CD14-positive monocyte (primary cell): ENCODE measurements around the gene UNC93B1. TPM values are rescaled to one million over a fixed set of nuclear protein-coding genes. Genes with fewer than 3 reads are reported as not detected.

Source experiments
- DNase-seq, 3 donors: peaks; one replicate each; pipeline ENCODE4 v3.0.0-alpha.2; 2011 to 2022
- H2AFZ ChIP-seq: 2 replicates; pipeline ENCODE4 v1.6.0; 2012; ENCODE audit warnings: mild to moderate bottlenecking, low read depth, low read length, inconsistent platforms; ENCODE audit not compliant: insufficient read depth, poor library complexity, severe bottlenecking
- H3K27ac ChIP-seq, 2 donors: 1 replicate in 1 of 2; 2 replicates in 1 of 2; pipeline ENCODE4 v1.5.1; 2012 to 2013; ENCODE audit warnings: low read length in 2 of 2, control low read depth in 1 of 2, inconsistent platforms in 1 of 2, low read depth in 1 of 2, mild to moderate bottlenecking in 1 of 2
- H3K27me3 ChIP-seq, 2 donors: one replicate each; pipeline versions ENCODE4 v1.6.0 to v1.6.1; 2011 to 2013; ENCODE audit warnings: low read length in 2 of 2; ENCODE audit not compliant: control insufficient read depth in 2 of 2, insufficient read depth in 2 of 2
- H3K36me3 ChIP-seq, 2 donors: replicated peaks in 1 of 2; 1 replicate in 1 of 2; 2 replicates in 1 of 2; pipeline versions ENCODE4 v1.5.1 to v1.6.1; 2012 to 2013; ENCODE audit warnings: low read length in 2 of 2, control low read depth in 1 of 2, inconsistent platforms in 1 of 2, mild to moderate bottlenecking in 1 of 2; ENCODE audit not compliant: insufficient read depth in 2 of 2, control insufficient read depth in 1 of 2
- H3K4me1 ChIP-seq, 2 donors: 1 replicate in 1 of 2; 2 replicates in 1 of 2; pipeline versions ENCODE4 v1.5.1 to v1.6.1; 2012 to 2013; ENCODE audit warnings: low read length in 2 of 2, control low read depth in 1 of 2, inconsistent platforms in 1 of 2, mild to moderate bottlenecking in 1 of 2, moderate library complexity in 1 of 2; ENCODE audit not compliant: insufficient read depth in 2 of 2, control insufficient read depth in 1 of 2
- H3K4me2 ChIP-seq: replicated peaks from 2 replicates; pipeline ENCODE3; 2012; ENCODE audit warnings: low read length, moderate library complexity, mild to moderate bottlenecking; ENCODE audit not compliant: poor library complexity, severe bottlenecking; ENCODE audit errors: extremely low read depth
- H3K4me3 ChIP-seq, 3 experiments: fragments of 200-600 bp in 1 of 3; sonication (generic) in 1 of 3; replicated peaks in 1 of 3; 1 replicate in 2 of 3; 2 replicates in 1 of 3; pipeline ENCODE4 v1.5.1; 2011 to 2013; ENCODE audit warnings: low read length in 3 of 3, mild to moderate bottlenecking in 3 of 3, control low read depth in 2 of 3, low read depth in 2 of 3, inconsistent platforms in 1 of 3, moderate library complexity in 1 of 3
- H3K79me2 ChIP-seq: 2 replicates; pipeline ENCODE4 v1.6.0; 2012; ENCODE audit warnings: mild to moderate bottlenecking, control low read depth, inconsistent platforms, low read length, moderate library complexity; ENCODE audit not compliant: insufficient read depth
- H3K9ac ChIP-seq: 2 replicates; pipeline ENCODE4 v1.6.0; 2017; ENCODE audit warnings: low read length, mild to moderate bottlenecking; ENCODE audit not compliant: insufficient read depth, poor library complexity, severe bottlenecking
- H3K9me3 ChIP-seq, 2 donors: replicated peaks in 1 of 2; 1 replicate in 1 of 2; 2 replicates in 1 of 2; pipeline versions ENCODE4 v1.5.1 to v1.6.1; 2012 to 2013; ENCODE audit warnings: low read length in 2 of 2, control low read depth in 1 of 2; ENCODE audit not compliant: control insufficient read depth in 1 of 2, insufficient read depth in 1 of 2
- H4K20me1 ChIP-seq: 2 replicates; pipeline ENCODE4 v1.6.0; 2012; ENCODE audit warnings: mild to moderate bottlenecking, low read length, control low read depth, moderate library complexity; ENCODE audit not compliant: insufficient read depth
- H3K27ac Mint-ChIP-seq, 7 donors: one replicate each; pipeline ENCODE4 v1.8.0; 2020; ENCODE audit warnings: mild to moderate bottlenecking in 7 of 7, mixed read lengths in 7 of 7, moderate library complexity in 6 of 7, inconsistent platforms in 2 of 7
- H3K27me3 Mint-ChIP-seq, 3 donors: one replicate each; pipeline ENCODE4 v1.8.0; 2021 to 2022; ENCODE audit warnings: low read depth in 3 of 3, mild to moderate bottlenecking in 3 of 3, mixed read lengths in 3 of 3, moderate library complexity in 3 of 3, inconsistent platforms in 1 of 3
- H3K36me3 Mint-ChIP-seq, 2 donors: one replicate each; pipeline ENCODE4 v1.8.0; 2020; ENCODE audit warnings: mixed read lengths in 2 of 2, inconsistent platforms in 1 of 2, mild to moderate bottlenecking in 1 of 2
- H3K4me1 Mint-ChIP-seq: one replicate; pipeline ENCODE4 v1.8.0; 2020; ENCODE audit warnings: mild to moderate bottlenecking, mixed read lengths
- H3K4me3 Mint-ChIP-seq, 2 donors: one replicate each; pipeline ENCODE4 v1.8.0; 2020; ENCODE audit warnings: mild to moderate bottlenecking in 2 of 2, mixed read lengths in 2 of 2, moderate library complexity in 1 of 2
- H3K9me3 Mint-ChIP-seq, 7 donors: one replicate each; pipeline ENCODE4 v1.8.0; 2020 to 2022; ENCODE audit warnings: mixed read lengths in 7 of 7, mild to moderate bottlenecking in 6 of 7, moderate library complexity in 6 of 7, inconsistent platforms in 2 of 7
- CTCF ChIP-seq: fragments of 200-600 bp; IDR thresholded peaks from one replicate; pipeline ENCODE4 v1.8.0; 2022; ENCODE audit warnings: antibody characterized with exemption, mild to moderate bottlenecking
- WGBS: methylation state at CpG from one replicate; pipeline ENCODE4 v1.1.5; 2013; ENCODE audit warnings: missing lambda C conversion rate; ENCODE audit not compliant: insufficient coverage; 5-methylcytosine and 5-hydroxymethylcytosine counted together
- intact Hi-C, 2 donors: fragments of 100-400 bp; cut with micrococcal nuclease; formaldehyde crosslinking; loops; one replicate each; pipeline versions ENCODE4 v1.15.0 to v1.15.1; 2023
- polyA plus RNA-seq, 3 donors: library from polyadenylated mRNA; depleted of rRNA in 1 of 3; unstranded in 2 of 3; stranded (reverse) in 1 of 3; fragments of 300-500 nt in 2 of 3; fragments of >200 nt in 1 of 3; fragmentation: Illumina TruSeq in 2 of 3; gene quantifications; 1 replicate in 2 of 3; 2 replicates in 1 of 3; pipeline ENCODE4 v1.2.3, GENCODE V29; 2012 to 2021

UNC93B1 gene
- polyA plus RNA-seq, 3 donors = 185 to 301 (median 220) TPM

- H3K36me3 Mint-ChIP-seq = peaks cover 74 to 84% of the 10 kb centered on the region in 2 donors
- H3K4me3 Mint-ChIP-seq = no peak overlapping the region
- H3K27ac ChIP-seq = peak overlapping the region in 1 of 2 donors; percentile 8
- H3K27me3 Mint-ChIP-seq = peaks cover 0 to 2% (median 0%) of the 10 kb centered on the region in 3 donors
- no peaks in the 10 kb centered on the region for H3K4me1 Mint-ChIP-seq
- H3K4me2 ChIP-seq = no peak overlapping the region
- no peak for TF ChIP-seq CTCF
- no peaks in the 10 kb centered on the region for H3K4me1 ChIP-seq
- H3K4me3 ChIP-seq = no peak overlapping the region
- H3K9me3 ChIP-seq = no peaks in the 10 kb centered on the region
- H4K20me1 ChIP-seq = peaks cover 100% of the 10 kb centered on the region
- H3K36me3 ChIP-seq = peaks cover 93 to 100% of the 10 kb centered on the region in 2 donors
- DNase-seq = no peak
- H3K9me3 Mint-ChIP-seq = peaks cover 0 to 6% (median 0%) of the 10 kb centered on the region in 7 donors
- 94% methylated on average over 26 of the region's 35 CpGs for WGBS
- peak overlapping the region in 1 of 7 donors; percentile 26 for H3K27ac Mint-ChIP-seq
- H3K27me3 ChIP-seq = no peaks in the 10 kb centered on the region
- peaks cover 25% of the 10 kb centered on the region for H3K79me2 ChIP-seq
- intact Hi-C loops = no loop called here
- no peak overlapping the region for H2AFZ ChIP-seq
- H3K9ac ChIP-seq = no peak overlapping the region
Observed at GRCh38 chr11:68048681-68049508, 45.0 kb upstream of the UNC93B1 start.

- H3K36me3 ChIP-seq = peaks cover 99 to 100% of the 10 kb centered on the region in 2 donors
- H3K4me3 ChIP-seq = no peak overlapping the region
- H3K9ac ChIP-seq = no peak overlapping the region
- no peak overlapping the region for H3K27ac ChIP-seq
- Mint-ChIP-seq H3K9me3 (peaks cover 0 to 6% (median 0%) of the 10 kb centered on the region in 7 donors), H3K4me3 (no peak overlapping the region), H3K27me3 (peaks cover 0 to 2% (median 0%) of the 10 kb centered on the region in 3 donors), H3K36me3 (peaks cover 69 to 83% of the 10 kb centered on the region in 2 donors), H3K27ac (peak overlapping the region in 3 of 7 donors; percentile 24 to 42 (median 36)), H3K4me1 (no peaks in the 10 kb centered on the region)
- DNase-seq = no peak
- intact Hi-C loops = no loop called here
- peaks cover 38% of the 10 kb centered on the region for H3K79me2 ChIP-seq
- 98% methylated on average over 30 of the region's 37 CpGs for WGBS
- TF ChIP-seq CTCF = no peak
- peaks cover 100% of the 10 kb centered on the region for H4K20me1 ChIP-seq
- no peak overlapping the region for H3K4me2 ChIP-seq
- no peaks in the 10 kb centered on the region for H3K27me3 ChIP-seq
- no peak overlapping the region for H2AFZ ChIP-seq
- H3K4me1 ChIP-seq = no peaks in the 10 kb centered on the region
- no peaks in the 10 kb centered on the region for H3K9me3 ChIP-seq
Observed at GRCh38 chr11:68047437-68048290, 43.8 kb upstream of the UNC93B1 start.
